Measurements from ENCODE around the gene ADAMTS15. TPM values are rescaled to one million over a fixed set of nuclear protein-coding genes. Genes with fewer than 3 reads are reported as not detected.

ADAMTS15 gene
- total RNA-seq, 1 donor: 2.2 TPM

DNA sequence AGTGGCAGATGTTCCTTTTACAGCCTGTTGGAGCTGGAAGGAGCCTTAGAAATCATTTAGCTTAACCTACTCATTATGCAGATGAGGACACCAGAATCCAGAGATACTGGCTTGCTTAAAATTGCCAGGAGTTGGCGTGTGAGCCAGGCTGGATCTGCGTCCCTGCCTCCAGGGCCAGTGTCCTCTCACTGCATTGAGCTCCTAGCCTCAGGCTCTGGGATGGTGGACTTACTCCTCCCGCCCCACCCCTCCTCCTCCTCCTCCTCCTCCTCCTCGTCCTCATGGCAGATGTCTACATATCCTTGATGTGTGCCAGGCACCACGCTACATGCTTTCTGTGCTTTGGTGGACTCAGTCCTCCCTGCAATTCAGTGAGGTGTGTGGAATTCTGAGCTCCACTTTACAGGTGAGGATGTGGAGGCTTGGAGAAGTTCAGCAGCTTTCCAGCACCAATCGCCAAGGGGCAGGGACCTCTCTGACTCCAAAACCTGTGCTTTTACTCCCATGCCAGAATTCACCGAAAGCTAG lies 24.1 kb downstream of the ADAMTS15 start:
- TF ChIP-seq, protein P1, sequence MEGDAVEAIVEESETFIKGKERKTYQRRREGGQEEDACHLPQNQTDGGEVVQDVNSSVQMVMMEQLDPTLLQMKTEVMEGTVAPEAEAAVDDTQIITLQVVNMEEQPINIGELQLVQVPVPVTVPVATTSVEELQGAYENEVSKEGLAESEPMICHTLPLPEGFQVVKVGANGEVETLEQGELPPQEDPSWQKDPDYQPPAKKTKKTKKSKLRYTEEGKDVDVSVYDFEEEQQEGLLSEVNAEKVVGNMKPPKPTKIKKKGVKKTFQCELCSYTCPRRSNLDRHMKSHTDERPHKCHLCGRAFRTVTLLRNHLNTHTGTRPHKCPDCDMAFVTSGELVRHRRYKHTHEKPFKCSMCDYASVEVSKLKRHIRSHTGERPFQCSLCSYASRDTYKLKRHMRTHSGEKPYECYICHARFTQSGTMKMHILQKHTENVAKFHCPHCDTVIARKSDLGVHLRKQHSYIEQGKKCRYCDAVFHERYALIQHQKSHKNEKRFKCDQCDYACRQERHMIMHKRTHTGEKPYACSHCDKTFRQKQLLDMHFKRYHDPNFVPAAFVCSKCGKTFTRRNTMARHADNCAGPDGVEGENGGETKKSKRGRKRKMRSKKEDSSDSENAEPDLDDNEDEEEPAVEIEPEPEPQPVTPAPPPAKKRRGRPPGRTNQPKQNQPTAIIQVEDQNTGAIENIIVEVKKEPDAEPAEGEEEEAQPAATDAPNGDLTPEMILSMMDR (IDR thresholded peaks at IDR 0.05; ENCODE audit: insufficient read depth, low read depth, low read length): no peak
- DNase-seq (ENCODE audit: low read depth): no peak
- H3K4me3 ChIP-seq (ENCODE audit: low read depth, low read length): no peak overlapping the region

DNA sequence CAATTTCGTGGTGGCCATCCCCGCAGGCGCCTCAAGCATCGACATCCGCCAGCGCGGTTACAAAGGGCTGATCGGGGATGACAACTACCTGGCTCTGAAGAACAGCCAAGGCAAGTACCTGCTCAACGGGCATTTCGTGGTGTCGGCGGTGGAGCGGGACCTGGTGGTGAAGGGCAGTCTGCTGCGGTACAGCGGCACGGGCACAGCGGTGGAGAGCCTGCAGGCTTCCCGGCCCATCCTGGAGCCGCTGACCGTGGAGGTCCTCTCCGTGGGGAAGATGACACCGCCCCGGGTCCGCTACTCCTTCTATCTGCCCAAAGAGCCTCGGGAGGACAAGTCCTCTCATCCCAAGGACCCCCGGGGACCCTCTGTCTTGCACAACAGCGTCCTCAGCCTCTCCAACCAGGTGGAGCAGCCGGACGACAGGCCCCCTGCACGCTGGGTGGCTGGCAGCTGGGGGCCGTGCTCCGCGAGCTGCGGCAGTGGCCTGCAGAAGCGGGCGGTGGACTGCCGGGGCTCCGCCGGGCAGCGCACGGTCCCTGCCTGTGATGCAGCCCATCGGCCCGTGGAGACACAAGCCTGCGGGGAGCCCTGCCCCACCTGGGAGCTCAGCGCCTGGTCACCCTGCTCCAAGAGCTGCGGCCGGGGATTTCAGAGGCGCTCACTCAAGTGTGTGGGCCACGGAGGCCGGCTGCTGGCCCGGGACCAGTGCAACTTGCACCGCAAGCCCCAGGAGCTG lies 24.8 kb downstream of the ADAMTS15 start:
- DNase-seq (ENCODE audit: low read depth): no peak
- TF ChIP-seq, protein P1 (IDR thresholded peaks at IDR 0.05; ENCODE audit: insufficient read depth, low read depth, low read length): no peak
- no peak overlapping the region for H3K4me3 ChIP-seq (ENCODE audit: low read depth, low read length)

GRCh38 chr11:130473795-130474377 lies 25.4 kb downstream of the ADAMTS15 start:
- DNase-seq (ENCODE audit: low read depth): no peak
- no peak overlapping the region for H3K4me3 ChIP-seq (ENCODE audit: low read depth, low read length)
- TF ChIP-seq, protein P1 (IDR thresholded peaks at IDR 0.05; ENCODE audit: insufficient read depth, low read depth, low read length): no peak

DNA sequence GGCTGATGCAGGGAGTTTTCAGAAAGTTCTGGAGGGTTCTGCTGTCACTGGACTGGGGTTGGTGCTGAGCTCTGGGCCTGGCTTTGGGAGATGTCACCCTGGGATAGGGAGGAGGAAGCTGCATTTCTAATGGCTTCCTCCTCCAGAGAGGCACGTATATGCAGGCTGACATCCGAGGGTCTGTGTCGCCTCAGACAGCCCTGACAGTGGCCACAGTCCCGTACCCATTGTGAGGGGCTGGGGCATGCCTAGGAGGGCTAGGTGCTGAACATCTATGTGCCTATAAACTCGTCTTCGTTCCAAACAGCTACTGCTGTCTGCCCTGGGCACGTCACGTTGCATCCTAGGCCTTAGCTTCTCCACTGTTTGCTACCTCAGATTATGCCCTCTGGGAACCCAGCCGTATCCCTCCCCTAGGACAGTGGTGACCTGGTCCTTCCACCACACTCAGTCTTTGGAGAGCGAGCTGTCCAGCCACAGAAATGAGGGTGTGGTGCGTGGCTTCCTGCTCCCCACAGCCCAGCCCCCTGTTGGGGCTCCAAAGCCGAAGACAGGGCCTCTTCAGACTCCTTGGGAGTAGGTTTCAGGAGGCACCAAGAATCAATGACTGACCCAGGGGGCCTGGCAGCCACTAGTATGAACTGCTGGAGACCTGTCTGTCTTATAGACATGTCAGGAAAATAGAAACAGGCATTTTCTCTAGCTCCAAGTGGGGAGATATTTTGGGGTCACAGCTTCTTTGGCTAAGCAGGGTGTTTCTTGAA lies 26.4 kb downstream of the ADAMTS15 start:
- TF ChIP-seq, protein P1 (IDR thresholded peaks at IDR 0.05; ENCODE audit: insufficient read depth, low read depth, low read length): no peak
- H3K4me3 ChIP-seq (ENCODE audit: low read depth, low read length): no peak overlapping the region
- no peak for DNase-seq (ENCODE audit: low read depth)

- DNase-seq (ENCODE audit: low read depth): no peak
- TF ChIP-seq, protein P1 (IDR thresholded peaks at IDR 0.05; ENCODE audit: insufficient read depth, low read depth, low read length): no peak
- H3K4me3 ChIP-seq (ENCODE audit: low read depth, low read length): no peak overlapping the region
Observed at GRCh38 chr11:130475426-130476053, 27.1 kb downstream of the ADAMTS15 start.

- H3K4me3 ChIP-seq (ENCODE audit: low read depth, low read length): no peak overlapping the region
- TF ChIP-seq, protein P1 (IDR thresholded peaks at IDR 0.05; ENCODE audit: insufficient read depth, low read depth, low read length): no peak
- no peak for DNase-seq (ENCODE audit: low read depth)
Observed at GRCh38 chr11:130476200-130476921, 27.9 kb downstream of the ADAMTS15 start.
